ENCODE data around the gene NREP.

GRCh38 chr5:111704452-111705085 is 52.4 kb downstream of the NREP start:
- TF ChIP-seq CTCF (IDR thresholded peaks at IDR 0.05 in 8 of 11, conservative IDR thresholded peaks at IDR 0.05 in 3 of 11) (no peak), POLR2AphosphoS5 (IDR thresholded peaks at IDR 0.05) (no peak), POLR2A (IDR thresholded peaks at IDR 0.05) (no peak)

All from spleen (tissue), 7 donors.